ENCODE data around the gene RASGRF1. TPM values are rescaled to one million over a fixed set of nuclear protein-coding genes. Genes with fewer than 3 reads are reported as not detected.
A peak's percentile ranks its signal among the peaks of the same experiment; 100 is the strongest.

RASGRF1 gene
- total RNA-seq, 1 donor = under 0.01 TPM

- no peaks in the 10 kb centered on the region for H3K27me3 ChIP-seq (ENCODE audit: insufficient read depth, low read length)
- no peak overlapping the region for H2AFZ ChIP-seq (ENCODE audit: low read length)
- H4K20me1 ChIP-seq (ENCODE audit: insufficient read depth, low read length) = peaks cover 9% of the 10 kb centered on the region
- H3K9me3 ChIP-seq (ENCODE audit: low read depth, low read length) = no peaks in the 10 kb centered on the region
- peaks cover 5% of the 10 kb centered on the region for H3K4me1 ChIP-seq (ENCODE audit: insufficient read depth, low read length)
- H3K4me3 ChIP-seq (ENCODE audit: insufficient read depth, low read length) = no peak overlapping the region
- H3K79me2 ChIP-seq (ENCODE audit: insufficient read depth, low read length) = no peaks in the 10 kb centered on the region
- H3K27ac ChIP-seq (ENCODE audit: low read depth, low read length) = no peak overlapping the region
- H3K4me2 ChIP-seq (ENCODE audit: insufficient read depth, low read length) = no peak overlapping the region
- DNase-seq (ENCODE audit: insufficient read length, low spot score, missing footprints) = peak; percentile 80
- TF ChIP-seq CTCF (IDR thresholded peaks at IDR 0.05; ENCODE audit: extremely low read depth, low read depth, low read length) = no peak
- H3K36me3 ChIP-seq (ENCODE audit: insufficient read depth, low read length) = peaks cover 35% of the 10 kb centered on the region
Observed at GRCh38 chr15:78925076-78925624, 165.4 kb downstream of the RASGRF1 start.

- Histone ChIP-seq H2AFZ (ENCODE audit: low read length) (no peak overlapping the region), H4K20me1 (ENCODE audit: insufficient read depth, low read length) (peaks cover 11% of the 10 kb centered on the region), H3K27me3 (ENCODE audit: insufficient read depth, low read length) (no peaks in the 10 kb centered on the region), H3K9me3 (ENCODE audit: low read depth, low read length) (no peaks in the 10 kb centered on the region), H3K36me3 (ENCODE audit: insufficient read depth, low read length) (peaks cover 49% of the 10 kb centered on the region), H3K4me1 (ENCODE audit: insufficient read depth, low read length) (no peaks in the 10 kb centered on the region), H3K79me2 (ENCODE audit: insufficient read depth, low read length) (no peaks in the 10 kb centered on the region), H3K4me3 (ENCODE audit: insufficient read depth, low read length) (no peak overlapping the region), H3K4me2 (ENCODE audit: insufficient read depth, low read length) (no peak overlapping the region), H3K27ac (ENCODE audit: low read depth, low read length) (no peak overlapping the region)
- TF ChIP-seq CTCF (IDR thresholded peaks at IDR 0.05; ENCODE audit: extremely low read depth, low read depth, low read length) = no peak
- no peak for DNase-seq (ENCODE audit: insufficient read length, low spot score, missing footprints)
Observed at GRCh38 chr15:78923480-78924360, 166.9 kb downstream of the RASGRF1 start.

GRCh38 chr15:78923015-78923414 lies 167.6 kb downstream of the RASGRF1 start:
- TF ChIP-seq CTCF (IDR thresholded peaks at IDR 0.05; ENCODE audit: extremely low read depth, low read depth, low read length) = no peak
- H4K20me1 ChIP-seq (ENCODE audit: insufficient read depth, low read length) = peaks cover 14% of the 10 kb centered on the region
- no peak overlapping the region for H3K27ac ChIP-seq (ENCODE audit: low read depth, low read length)
- no peak for DNase-seq (ENCODE audit: insufficient read length, low spot score, missing footprints)
- no peaks in the 10 kb centered on the region for H3K27me3 ChIP-seq (ENCODE audit: insufficient read depth, low read length)
- H3K4me1 ChIP-seq (ENCODE audit: insufficient read depth, low read length) = no peaks in the 10 kb centered on the region
- no peak overlapping the region for H3K4me2 ChIP-seq (ENCODE audit: insufficient read depth, low read length)
- no peak overlapping the region for H2AFZ ChIP-seq (ENCODE audit: low read length)
- no peak overlapping the region for H3K4me3 ChIP-seq (ENCODE audit: insufficient read depth, low read length)
- peaks cover 54% of the 10 kb centered on the region for H3K36me3 ChIP-seq (ENCODE audit: insufficient read depth, low read length)
- H3K79me2 ChIP-seq (ENCODE audit: insufficient read depth, low read length) = no peaks in the 10 kb centered on the region
- H3K9me3 ChIP-seq (ENCODE audit: low read depth, low read length) = no peaks in the 10 kb centered on the region

GRCh38 chr15:78922527-78922926 lies 168.1 kb downstream of the RASGRF1 start:
- TF ChIP-seq CTCF (IDR thresholded peaks at IDR 0.05; ENCODE audit: extremely low read depth, low read depth, low read length) = no peak
- H3K79me2 ChIP-seq (ENCODE audit: insufficient read depth, low read length) = peaks cover 4% of the 10 kb centered on the region
- H3K36me3 ChIP-seq (ENCODE audit: insufficient read depth, low read length) = peaks cover 58% of the 10 kb centered on the region
- H3K4me2 ChIP-seq (ENCODE audit: insufficient read depth, low read length) = no peak overlapping the region
- H2AFZ ChIP-seq (ENCODE audit: low read length) = no peak overlapping the region
- H3K27me3 ChIP-seq (ENCODE audit: insufficient read depth, low read length) = no peaks in the 10 kb centered on the region
- H3K4me3 ChIP-seq (ENCODE audit: insufficient read depth, low read length) = no peak overlapping the region
- no peaks in the 10 kb centered on the region for H3K9me3 ChIP-seq (ENCODE audit: low read depth, low read length)
- no peaks in the 10 kb centered on the region for H3K4me1 ChIP-seq (ENCODE audit: insufficient read depth, low read length)
- H4K20me1 ChIP-seq (ENCODE audit: insufficient read depth, low read length) = peaks cover 17% of the 10 kb centered on the region
- no peak overlapping the region for H3K27ac ChIP-seq (ENCODE audit: low read depth, low read length)
- DNase-seq (ENCODE audit: insufficient read length, low spot score, missing footprints) = no peak

Data from osteoblast (primary cell).